ENCODE results near the gene PTBP3. TPM values are rescaled to one million over a fixed set of nuclear protein-coding genes. Genes with fewer than 3 reads are reported as not detected.

PTBP3 gene
- total and polyA plus RNA-seq, 2 donors (not counting 1 experiment from before 2014, with no cell fraction given): 16.7 to 28.7 TPM

DNA sequence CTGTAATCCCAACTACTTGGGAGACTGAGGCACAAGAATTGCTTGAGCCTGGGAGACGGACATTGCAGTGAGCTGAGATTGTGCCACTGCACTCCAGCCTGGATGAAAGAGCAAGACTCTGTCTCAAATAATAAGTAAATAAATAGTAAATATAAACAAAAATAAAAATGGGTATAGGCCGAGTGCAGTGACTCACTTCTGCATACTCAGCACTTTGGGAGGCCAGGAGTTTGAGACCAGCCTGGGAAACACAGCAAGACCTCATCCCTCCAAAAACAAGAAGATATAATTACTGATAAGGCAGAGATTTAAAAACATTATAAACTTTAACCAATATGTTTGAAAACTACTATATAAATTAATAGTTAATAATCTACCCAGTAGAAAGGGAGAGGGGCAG, 120.5 kb downstream of the PTBP3 start:
- H2AFZ ChIP-seq (ENCODE audit: low read length): no peak overlapping the region
- no peaks in the 10 kb centered on the region for H3K36me3 ChIP-seq (ENCODE audit: control insufficient read depth, insufficient read depth, low read length)
- H3K9me3 ChIP-seq (ENCODE audit: control insufficient read depth, insufficient read depth, low read depth, low read length): no peaks in the 10 kb centered on the region
- H4K20me1 ChIP-seq (ENCODE audit: control insufficient read depth, extremely low read depth, insufficient read depth, low read length): no peaks in the 10 kb centered on the region
- H3K27me3 ChIP-seq (ENCODE audit: control insufficient read depth, insufficient read depth, low read length): no peaks in the 10 kb centered on the region
- H3K4me2 ChIP-seq (ENCODE audit: extremely low read depth, insufficient read depth, low read length): no peak overlapping the region
- no peak overlapping the region for H3K4me3 ChIP-seq (replicated peaks in 1 of 4; ENCODE audit: control extremely low read depth in 1 of 4, insufficient read depth in 1 of 4, low read depth in 3 of 4, low read length in 4 of 4)
- TF ChIP-seq, protein P1, sequence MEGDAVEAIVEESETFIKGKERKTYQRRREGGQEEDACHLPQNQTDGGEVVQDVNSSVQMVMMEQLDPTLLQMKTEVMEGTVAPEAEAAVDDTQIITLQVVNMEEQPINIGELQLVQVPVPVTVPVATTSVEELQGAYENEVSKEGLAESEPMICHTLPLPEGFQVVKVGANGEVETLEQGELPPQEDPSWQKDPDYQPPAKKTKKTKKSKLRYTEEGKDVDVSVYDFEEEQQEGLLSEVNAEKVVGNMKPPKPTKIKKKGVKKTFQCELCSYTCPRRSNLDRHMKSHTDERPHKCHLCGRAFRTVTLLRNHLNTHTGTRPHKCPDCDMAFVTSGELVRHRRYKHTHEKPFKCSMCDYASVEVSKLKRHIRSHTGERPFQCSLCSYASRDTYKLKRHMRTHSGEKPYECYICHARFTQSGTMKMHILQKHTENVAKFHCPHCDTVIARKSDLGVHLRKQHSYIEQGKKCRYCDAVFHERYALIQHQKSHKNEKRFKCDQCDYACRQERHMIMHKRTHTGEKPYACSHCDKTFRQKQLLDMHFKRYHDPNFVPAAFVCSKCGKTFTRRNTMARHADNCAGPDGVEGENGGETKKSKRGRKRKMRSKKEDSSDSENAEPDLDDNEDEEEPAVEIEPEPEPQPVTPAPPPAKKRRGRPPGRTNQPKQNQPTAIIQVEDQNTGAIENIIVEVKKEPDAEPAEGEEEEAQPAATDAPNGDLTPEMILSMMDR (conservative IDR thresholded peaks at IDR 0.05 in 1 of 2, IDR thresholded peaks at IDR 0.05 in 1 of 2; ENCODE audit: low read depth in 1 of 2, low read length in 2 of 2): no peak
- TF ChIP-seq EZH2 (IDR thresholded peaks at IDR 0.05; ENCODE audit: low read length, missing control alignments): no peak
- no peak for DNase-seq (ENCODE audit: low read depth in 2 of 2)
- H3K4me1 ChIP-seq (ENCODE audit: control insufficient read depth, extremely low read depth, insufficient read depth, low read length): no peaks in the 10 kb centered on the region
- no peak overlapping the region for H3K9ac ChIP-seq (ENCODE audit: insufficient read depth, low read length)
- no peak overlapping the region for H3K27ac ChIP-seq (ENCODE audit: insufficient read depth, low read length)
- no peaks in the 10 kb centered on the region for H3K79me2 ChIP-seq (ENCODE audit: control insufficient read depth, insufficient read depth, low read length)

DNA sequence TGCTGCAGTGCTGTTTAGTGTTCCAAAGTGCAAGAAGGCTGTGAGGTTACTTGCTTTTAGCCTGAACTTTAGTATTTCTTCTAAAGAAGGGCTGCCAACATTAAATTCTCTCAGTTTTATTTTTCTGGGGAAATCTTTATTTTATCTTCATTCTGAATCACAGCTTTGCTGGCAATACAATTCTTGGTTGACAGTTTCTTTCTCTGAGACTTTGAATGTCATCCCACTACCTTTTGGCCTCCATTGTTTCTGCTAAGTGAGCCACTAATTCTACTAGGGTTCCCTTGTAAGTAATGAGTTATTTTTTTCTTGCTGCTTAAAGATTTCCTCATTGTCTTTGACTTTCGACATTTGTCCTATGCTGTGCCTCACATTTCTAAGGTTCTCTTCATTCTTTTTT, 126.0 kb downstream of the PTBP3 start:
- no peaks in the 10 kb centered on the region for H3K36me3 ChIP-seq (ENCODE audit: control insufficient read depth, insufficient read depth, low read length)

DNA sequence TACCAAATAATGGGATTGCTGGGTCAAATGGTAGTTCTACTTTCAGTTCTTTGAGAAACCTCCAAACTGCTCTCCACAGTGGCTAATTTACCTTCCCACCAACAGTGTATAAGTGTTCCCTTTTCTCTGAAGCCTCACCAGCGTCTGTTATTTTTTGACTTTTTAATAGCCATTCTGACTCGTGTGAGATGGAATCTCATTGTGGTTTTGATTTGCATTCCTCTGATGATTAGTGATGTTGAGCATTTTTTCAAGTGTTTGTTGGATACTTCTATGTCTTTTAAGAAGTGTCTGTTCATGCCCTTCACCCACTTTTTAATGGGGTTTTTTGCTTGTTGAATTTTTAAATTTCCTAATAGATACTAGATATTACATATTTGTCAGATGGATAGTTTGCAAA, 129.9 kb downstream of the PTBP3 start:
- Histone ChIP-seq H3K36me3 (ENCODE audit: control insufficient read depth, insufficient read depth, low read length) (no peaks in the 10 kb centered on the region), H3K4me3 (replicated peaks in 1 of 4; ENCODE audit: control extremely low read depth in 1 of 4, insufficient read depth in 1 of 4, low read depth in 3 of 4, low read length in 4 of 4) (no peak overlapping the region), H3K9ac (ENCODE audit: insufficient read depth, low read length) (no peak overlapping the region), H3K4me1 (ENCODE audit: control insufficient read depth, extremely low read depth, insufficient read depth, low read length) (no peaks in the 10 kb centered on the region), H3K27ac (ENCODE audit: insufficient read depth, low read length) (no peak overlapping the region), H3K27me3 (ENCODE audit: control insufficient read depth, insufficient read depth, low read length) (no peaks in the 10 kb centered on the region), H3K9me3 (ENCODE audit: control insufficient read depth, insufficient read depth, low read depth, low read length) (no peaks in the 10 kb centered on the region), H2AFZ (ENCODE audit: low read length) (no peak overlapping the region), H3K79me2 (ENCODE audit: control insufficient read depth, insufficient read depth, low read length) (no peaks in the 10 kb centered on the region), H3K4me2 (ENCODE audit: extremely low read depth, insufficient read depth, low read length) (no peak overlapping the region), H4K20me1 (ENCODE audit: control insufficient read depth, extremely low read depth, insufficient read depth, low read length) (no peaks in the 10 kb centered on the region)
- TF ChIP-seq, protein P1 (conservative IDR thresholded peaks at IDR 0.05 in 1 of 2, IDR thresholded peaks at IDR 0.05 in 1 of 2; ENCODE audit: low read depth in 1 of 2, low read length in 2 of 2): no peak
- no peak for TF ChIP-seq EZH2 (IDR thresholded peaks at IDR 0.05; ENCODE audit: low read length, missing control alignments)
- peak; percentile 37 to 77 for DNase-seq (ENCODE audit: low read depth in 2 of 2)

More for the DNA sequence above, 126.0 kb downstream of the PTBP3 start:
- Histone ChIP-seq H3K27ac (ENCODE audit: insufficient read depth, low read length) (no peak overlapping the region), H2AFZ (ENCODE audit: low read length) (no peak overlapping the region), H3K4me1 (ENCODE audit: control insufficient read depth, extremely low read depth, insufficient read depth, low read length) (no peaks in the 10 kb centered on the region), H3K9ac (ENCODE audit: insufficient read depth, low read length) (no peak overlapping the region), H3K27me3 (ENCODE audit: control insufficient read depth, insufficient read depth, low read length) (no peaks in the 10 kb centered on the region), H3K4me2 (ENCODE audit: extremely low read depth, insufficient read depth, low read length) (no peak overlapping the region), H3K79me2 (ENCODE audit: control insufficient read depth, insufficient read depth, low read length) (no peaks in the 10 kb centered on the region), H3K9me3 (ENCODE audit: control insufficient read depth, insufficient read depth, low read depth, low read length) (no peaks in the 10 kb centered on the region), H3K4me3 (replicated peaks in 1 of 4; ENCODE audit: control extremely low read depth in 1 of 4, insufficient read depth in 1 of 4, low read depth in 3 of 4, low read length in 4 of 4) (no peak overlapping the region), H4K20me1 (ENCODE audit: control insufficient read depth, extremely low read depth, insufficient read depth, low read length) (no peaks in the 10 kb centered on the region)
- no peak for TF ChIP-seq EZH2 (IDR thresholded peaks at IDR 0.05; ENCODE audit: low read length, missing control alignments)
- TF ChIP-seq, protein P1 (conservative IDR thresholded peaks at IDR 0.05 in 1 of 2, IDR thresholded peaks at IDR 0.05 in 1 of 2; ENCODE audit: low read depth in 1 of 2, low read length in 2 of 2): no peak
- DNase-seq (ENCODE audit: low read depth in 2 of 2): no peak

All from fibroblast of lung (primary cell).